ENCODE data around the gene PHLDB1. TPM values are rescaled to one million over a fixed set of nuclear protein-coding genes. Genes with fewer than 3 reads are reported as not detected.

The PHLDB1 gene
- total RNA-seq, 2 donors from 2014 or later = 45.9 to 54.9 TPM

GRCh38 chr11:118648291-118648690 is 40.9 kb downstream of the PHLDB1 start:
- Mint-ChIP-seq H3K4me3 (no peak overlapping the region), H3K9me3 (no peaks in the 10 kb centered on the region), H3K36me3 (ENCODE audit: low read depth) (peaks cover 60% of the 10 kb centered on the region), H3K27ac (no peak overlapping the region), H3K27me3 (ENCODE audit: insufficient read depth) (no peaks in the 10 kb centered on the region), H3K4me1 (no peaks in the 10 kb centered on the region)
- WGBS, 2 experiments (ENCODE audit: insufficient coverage in 1 of 2, insufficient read length in 1 of 2) = 93 to 100% methylated on average over 2 to 5 of the region's 5 CpGs
- no peak for DNase-seq
- no peaks in the 10 kb centered on the region for H3K4me1 ChIP-seq (ENCODE audit: control insufficient read depth, insufficient read depth, low read length)
- no peaks in the 10 kb centered on the region for H3K27me3 ChIP-seq (ENCODE audit: control insufficient read depth, insufficient read depth, low read length, poor library complexity, severe bottlenecking)
- no peaks in the 10 kb centered on the region for H3K9me3 ChIP-seq (ENCODE audit: control insufficient read depth, low read length)
- no peak overlapping the region for H3K4me3 ChIP-seq (ENCODE audit: low read length)
- TF ChIP-seq CTCF (conservative IDR thresholded peaks at IDR 0.05) = no peak
- H3K27ac ChIP-seq (ENCODE audit: low read depth, low read length) = no peak overlapping the region
- H3K36me3 ChIP-seq (ENCODE audit: control insufficient read depth, insufficient read depth, low read length) = peaks cover 51% of the 10 kb centered on the region
- H3K9ac ChIP-seq (ENCODE audit: extremely low read depth, low read length, poor library complexity, severe bottlenecking) = no peak overlapping the region

DNA sequence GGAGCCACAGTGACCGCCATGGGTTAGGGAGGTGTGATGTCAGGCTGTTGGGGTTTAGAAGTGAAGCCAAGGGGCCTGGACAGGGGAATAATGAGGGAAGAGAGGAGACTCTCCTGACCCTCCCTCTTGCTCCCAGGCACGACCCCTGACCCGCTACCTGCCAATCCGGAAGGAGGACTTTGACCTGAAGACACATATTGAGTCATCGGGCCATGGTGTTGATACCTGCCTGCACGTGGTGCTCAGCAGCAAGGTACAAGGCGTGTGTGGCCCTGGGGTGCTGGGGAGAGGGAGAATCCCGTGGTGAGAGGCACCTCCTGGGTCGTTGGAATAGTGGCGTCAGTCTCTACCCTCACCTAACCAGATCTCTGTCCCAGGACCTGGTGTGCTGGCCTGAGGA is 42.5 kb downstream of the PHLDB1 start:
- no peak overlapping the region for H3K4me3 ChIP-seq (ENCODE audit: low read length)
- Mint-ChIP-seq H3K4me1 (no peaks in the 10 kb centered on the region), H3K36me3 (ENCODE audit: low read depth) (peaks cover 48% of the 10 kb centered on the region), H3K27me3 (ENCODE audit: insufficient read depth) (no peaks in the 10 kb centered on the region), H3K9me3 (no peaks in the 10 kb centered on the region), H3K27ac (no peak overlapping the region), H3K4me3 (no peak overlapping the region)
- no peaks in the 10 kb centered on the region for H3K9me3 ChIP-seq (ENCODE audit: control insufficient read depth, low read length)
- peaks cover 42% of the 10 kb centered on the region for H3K36me3 ChIP-seq (ENCODE audit: control insufficient read depth, insufficient read depth, low read length)
- 97 to 100% methylated on average over 7 to 10 of the region's 10 CpGs for WGBS, 2 experiments (ENCODE audit: insufficient coverage in 1 of 2, insufficient read length in 1 of 2)
- H3K4me1 ChIP-seq (ENCODE audit: control insufficient read depth, insufficient read depth, low read length) = no peaks in the 10 kb centered on the region
- no peaks in the 10 kb centered on the region for H3K27me3 ChIP-seq (ENCODE audit: control insufficient read depth, insufficient read depth, low read length, poor library complexity, severe bottlenecking)
- DNase-seq = no peak
- no peak for TF ChIP-seq CTCF (conservative IDR thresholded peaks at IDR 0.05)
- H3K27ac ChIP-seq (ENCODE audit: low read depth, low read length) = no peak overlapping the region
- H3K9ac ChIP-seq (ENCODE audit: extremely low read depth, low read length, poor library complexity, severe bottlenecking) = no peak overlapping the region

DNA sequence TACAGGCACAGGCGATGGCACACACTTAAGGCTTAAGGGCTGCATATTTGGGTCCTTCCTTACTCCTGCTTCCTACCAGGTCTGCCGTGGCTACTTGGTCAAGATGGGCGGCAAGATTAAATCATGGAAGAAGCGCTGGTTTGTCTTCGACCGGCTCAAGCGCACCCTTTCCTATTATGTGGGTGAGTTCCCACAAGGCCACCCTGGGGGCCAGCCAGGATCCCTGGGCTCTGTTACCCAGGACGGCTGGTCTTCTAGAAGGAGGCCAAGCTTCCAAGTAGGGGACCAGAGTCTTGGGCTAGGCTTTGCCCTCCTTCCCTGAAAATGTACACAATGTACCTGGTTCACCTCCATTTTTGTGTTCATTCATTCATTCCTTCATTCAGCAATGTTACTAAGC is 43.0 kb downstream of the PHLDB1 start:
- Histone ChIP-seq H3K4me1 (ENCODE audit: control insufficient read depth, insufficient read depth, low read length) (no peaks in the 10 kb centered on the region), H3K36me3 (ENCODE audit: control insufficient read depth, insufficient read depth, low read length) (peaks cover 41% of the 10 kb centered on the region), H3K27me3 (ENCODE audit: control insufficient read depth, insufficient read depth, low read length, poor library complexity, severe bottlenecking) (no peaks in the 10 kb centered on the region), H3K27ac (ENCODE audit: low read depth, low read length) (no peak overlapping the region), H3K4me3 (ENCODE audit: low read length) (no peak overlapping the region), H3K9ac (ENCODE audit: extremely low read depth, low read length, poor library complexity, severe bottlenecking) (no peak overlapping the region), H3K9me3 (ENCODE audit: control insufficient read depth, low read length) (no peaks in the 10 kb centered on the region)
- 94 to 100% methylated on average over 6 to 8 of the region's 8 CpGs for WGBS, 2 experiments (ENCODE audit: insufficient coverage in 1 of 2, insufficient read length in 1 of 2)
- no peak for DNase-seq
- Mint-ChIP-seq H3K27ac (no peak overlapping the region), H3K36me3 (ENCODE audit: low read depth) (peaks cover 48% of the 10 kb centered on the region), H3K4me3 (no peak overlapping the region), H3K9me3 (no peaks in the 10 kb centered on the region), H3K27me3 (ENCODE audit: insufficient read depth) (no peaks in the 10 kb centered on the region), H3K4me1 (no peaks in the 10 kb centered on the region)
- TF ChIP-seq CTCF (conservative IDR thresholded peaks at IDR 0.05) = no peak
